ENCODE measurements around the gene CSNK2A1. TPM values are rescaled to one million over a fixed set of nuclear protein-coding genes. Genes with fewer than 3 reads are reported as not detected.
A peak's percentile ranks its signal among the peaks of the same experiment; 100 is the strongest.
"Not testable (repeated sequence)": the region's sequence is repeated elsewhere in the genome, so short reads cannot be mapped to it uniquely, and the experiment has no call there.

CSNK2A1 gene
- polyA plus RNA-seq, 1 donor, result 120 TPM

DNA sequence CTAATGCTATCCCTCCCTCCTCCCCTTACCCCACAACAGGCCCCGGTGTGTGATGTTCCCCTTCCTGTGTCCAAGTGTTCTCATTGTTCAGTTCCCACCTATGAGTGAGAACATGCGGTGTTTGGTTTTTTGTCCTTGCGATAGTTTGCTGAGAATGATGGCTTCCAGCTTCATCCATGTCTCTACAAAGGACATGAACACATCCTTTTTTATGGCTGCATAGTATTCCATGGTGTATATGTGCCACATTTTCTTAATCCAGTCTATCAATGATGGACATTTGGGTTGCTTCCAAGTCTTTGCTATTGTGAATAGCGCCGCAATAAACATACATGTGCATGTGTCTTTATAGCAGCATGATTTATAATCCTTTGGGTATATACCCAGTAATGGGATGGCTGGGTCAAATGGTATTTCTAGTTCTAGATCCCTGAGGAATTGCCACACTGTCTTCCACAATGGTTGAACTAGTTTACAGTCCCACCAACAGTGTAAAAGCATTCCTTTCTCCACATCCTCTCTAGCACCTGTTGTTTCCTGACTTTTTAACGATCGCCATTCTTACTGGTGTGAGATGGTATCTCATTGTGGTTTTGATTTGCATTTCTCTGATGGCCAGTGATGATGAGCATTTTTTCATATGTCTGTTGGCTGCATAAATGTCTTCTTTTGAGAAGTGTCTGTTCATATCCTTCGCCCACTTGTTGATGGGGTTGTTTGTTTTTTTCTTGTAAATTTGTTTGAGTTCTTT is 35.5 kb upstream of the CSNK2A1 start:
- DNase-seq; H3K36me3 ChIP-seq (ENCODE audit: control insufficient read depth, insufficient read depth, low read length); H3K4me3 ChIP-seq (ENCODE audit: low read length); H3K27ac ChIP-seq (ENCODE audit: low read length); H3K9me3 ChIP-seq (ENCODE audit: control insufficient read depth, low read depth, low read length); H3K4me1 ChIP-seq (ENCODE audit: control insufficient read depth, insufficient read depth, low read length): not testable (repeated sequence)
- no CpG with 5 or more reads among the region's 8 CpGs for WGBS (ENCODE audit: insufficient coverage, low lambda C conversion rate)
- peaks cover 25% of the 10 kb centered on the region for H3K27me3 ChIP-seq (ENCODE audit: control insufficient read depth, insufficient read depth, low read length)

GRCh38 chr20:577167-577791 is 33.7 kb upstream of the CSNK2A1 start:
- DNase-seq, result no peak
- no CpG with 5 or more reads among the region's 12 CpGs for WGBS (ENCODE audit: insufficient coverage, low lambda C conversion rate)
- Histone ChIP-seq H3K27me3 (ENCODE audit: control insufficient read depth, insufficient read depth, low read length) (peaks cover 41% of the 10 kb centered on the region), H3K27ac (ENCODE audit: low read length) (no peak overlapping the region), H3K9me3 (ENCODE audit: control insufficient read depth, low read depth, low read length) (no peaks in the 10 kb centered on the region), H3K36me3 (ENCODE audit: control insufficient read depth, insufficient read depth, low read length) (no peaks in the 10 kb centered on the region), H3K4me1 (ENCODE audit: control insufficient read depth, insufficient read depth, low read length) (no peaks in the 10 kb centered on the region), H3K4me3 (ENCODE audit: low read length) (no peak overlapping the region)

GRCh38 chr20:576156-576555 is 32.6 kb upstream of the CSNK2A1 start:
- no peak for DNase-seq
- 83% methylated on average over 1 of the region's 3 CpGs for WGBS (ENCODE audit: insufficient coverage, low lambda C conversion rate)
- no peaks in the 10 kb centered on the region for H3K4me1 ChIP-seq (ENCODE audit: control insufficient read depth, insufficient read depth, low read length)
- H3K27ac ChIP-seq (ENCODE audit: low read length), result no peak overlapping the region
- H3K9me3 ChIP-seq (ENCODE audit: control insufficient read depth, low read depth, low read length), result no peaks in the 10 kb centered on the region
- no peaks in the 10 kb centered on the region for H3K36me3 ChIP-seq (ENCODE audit: control insufficient read depth, insufficient read depth, low read length)
- H3K4me3 ChIP-seq (ENCODE audit: low read length), result no peak overlapping the region
- peaks cover 47% of the 10 kb centered on the region for H3K27me3 ChIP-seq (ENCODE audit: control insufficient read depth, insufficient read depth, low read length)

DNA sequence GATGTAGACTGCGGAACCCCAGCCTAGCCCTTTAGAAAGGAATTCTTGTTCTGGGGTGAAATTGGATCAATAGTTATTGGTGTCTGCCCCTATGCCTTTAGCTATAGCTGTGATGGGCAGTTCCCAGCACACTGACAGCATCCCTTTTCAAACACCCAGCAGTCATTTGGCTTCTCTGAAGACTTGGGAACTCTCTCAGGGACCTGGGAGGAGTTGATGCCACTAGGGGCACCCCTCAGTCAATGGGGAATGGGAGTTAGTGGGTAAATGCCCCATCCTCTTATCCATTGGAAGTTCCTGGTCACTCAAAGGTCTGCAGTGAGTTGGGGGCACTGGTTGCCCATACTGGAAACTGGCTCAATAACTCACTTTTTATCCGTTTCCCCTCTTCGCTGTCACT is 31.6 kb upstream of the CSNK2A1 start:
- Histone ChIP-seq H3K9me3 (ENCODE audit: control insufficient read depth, low read depth, low read length) (no peaks in the 10 kb centered on the region), H3K4me3 (ENCODE audit: low read length) (no peak overlapping the region), H3K36me3 (ENCODE audit: control insufficient read depth, insufficient read depth, low read length) (no peaks in the 10 kb centered on the region), H3K4me1 (ENCODE audit: control insufficient read depth, insufficient read depth, low read length) (no peaks in the 10 kb centered on the region), H3K27me3 (ENCODE audit: control insufficient read depth, insufficient read depth, low read length) (peaks cover 47% of the 10 kb centered on the region), H3K27ac (ENCODE audit: low read length) (no peak overlapping the region)
- WGBS (ENCODE audit: insufficient coverage, low lambda C conversion rate), result 100% methylated on average over 2 of the region's 3 CpGs
- DNase-seq, result no peak

DNA sequence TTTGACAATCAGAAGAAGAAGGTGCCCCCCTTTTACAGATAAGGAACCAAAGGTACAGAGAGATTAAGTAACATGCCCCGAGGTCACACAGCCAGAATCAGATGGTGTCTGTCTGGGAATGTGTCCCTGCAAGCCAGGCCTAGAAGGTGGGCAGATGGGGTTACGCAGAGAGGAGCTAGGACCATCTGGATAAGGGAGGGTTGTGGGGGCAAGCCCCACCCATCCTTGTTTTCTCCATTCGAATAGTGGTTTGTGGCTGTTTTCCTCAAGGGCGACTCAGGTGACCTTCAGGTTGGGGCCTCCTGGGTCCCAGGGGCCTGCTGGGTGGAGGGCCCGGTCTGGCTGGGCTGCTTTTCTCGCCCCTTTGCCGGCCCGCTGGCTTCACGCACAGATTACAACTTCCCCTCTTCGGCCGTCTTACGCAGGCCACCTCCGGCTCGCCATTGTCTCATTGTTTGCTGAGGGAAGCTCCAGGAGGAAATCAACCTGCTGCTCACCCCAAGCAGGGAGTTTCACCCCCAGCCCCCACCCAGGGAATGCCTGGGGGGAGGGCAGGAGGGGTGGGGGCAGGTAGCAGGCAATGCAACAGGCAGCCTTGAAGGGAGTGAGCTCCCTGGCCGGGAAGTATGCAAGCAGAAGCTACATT is 30.8 kb upstream of the CSNK2A1 start:
- H3K4me1 ChIP-seq (ENCODE audit: control insufficient read depth, insufficient read depth, low read length), result no peaks in the 10 kb centered on the region
- DNase-seq, result no peak
- H3K27ac ChIP-seq (ENCODE audit: low read length), result no peak overlapping the region
- H3K27me3 ChIP-seq (ENCODE audit: control insufficient read depth, insufficient read depth, low read length), result peaks cover 44% of the 10 kb centered on the region
- no peaks in the 10 kb centered on the region for H3K36me3 ChIP-seq (ENCODE audit: control insufficient read depth, insufficient read depth, low read length)
- H3K4me3 ChIP-seq (ENCODE audit: low read length), result no peak overlapping the region
- WGBS (ENCODE audit: insufficient coverage, low lambda C conversion rate), result no CpG with 5 or more reads among the region's 15 CpGs
- no peaks in the 10 kb centered on the region for H3K9me3 ChIP-seq (ENCODE audit: control insufficient read depth, low read depth, low read length)

DNA sequence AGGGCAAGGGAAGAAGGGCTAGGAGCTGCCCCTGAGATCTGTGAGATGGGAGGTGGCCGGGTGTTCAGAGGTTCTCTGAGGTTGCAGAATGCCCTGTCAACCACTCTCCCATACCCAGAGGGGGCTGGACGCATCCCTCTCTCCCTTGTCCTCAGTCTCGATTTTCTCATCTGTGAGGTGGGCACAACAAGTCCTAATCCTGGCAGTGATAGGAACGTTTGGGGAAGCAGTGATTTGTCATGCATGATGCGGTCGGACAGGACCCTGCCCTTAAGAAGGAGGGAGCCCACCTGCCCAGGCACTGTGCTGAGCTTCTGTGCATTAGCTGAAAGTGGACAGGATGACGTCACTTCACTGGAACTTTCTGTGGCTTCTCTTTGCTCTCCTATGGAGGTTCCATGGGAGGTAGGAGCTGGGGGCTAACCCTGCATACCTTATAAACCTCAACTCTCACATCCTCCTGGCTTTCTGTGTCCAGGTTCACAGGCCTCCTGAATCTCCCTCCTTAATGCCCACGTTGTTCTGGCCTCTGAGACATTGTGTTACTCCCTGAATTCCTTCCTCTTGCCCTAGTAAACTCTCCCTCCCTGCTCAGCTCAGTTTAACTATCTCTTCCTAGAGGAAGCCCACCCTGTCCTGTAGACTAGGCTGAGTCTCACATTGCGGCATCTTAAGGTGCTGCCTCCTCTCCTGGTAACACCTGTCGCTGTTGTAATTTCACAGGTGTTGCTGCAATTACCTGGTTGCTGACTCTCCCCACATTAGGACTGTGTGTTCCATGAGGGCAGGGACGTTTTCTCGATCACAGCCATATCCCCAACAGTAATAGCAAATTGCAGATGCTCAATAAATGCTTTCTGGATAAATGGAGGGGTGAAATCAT is 30.1 kb upstream of the CSNK2A1 start:
- DNase-seq, result no peak
- Histone ChIP-seq H3K4me3 (ENCODE audit: low read length) (no peak overlapping the region), H3K9me3 (ENCODE audit: control insufficient read depth, low read depth, low read length) (no peaks in the 10 kb centered on the region), H3K4me1 (ENCODE audit: control insufficient read depth, insufficient read depth, low read length) (no peaks in the 10 kb centered on the region), H3K27ac (ENCODE audit: low read length) (no peak overlapping the region), H3K27me3 (ENCODE audit: control insufficient read depth, insufficient read depth, low read length) (peaks cover 49% of the 10 kb centered on the region), H3K36me3 (ENCODE audit: control insufficient read depth, insufficient read depth, low read length) (no peaks in the 10 kb centered on the region)
- no CpG with 5 or more reads among the region's 12 CpGs for WGBS (ENCODE audit: insufficient coverage, low lambda C conversion rate)

GRCh38 chr20:572727-573126 is 29.1 kb upstream of the CSNK2A1 start:
- Histone ChIP-seq H3K4me1 (ENCODE audit: control insufficient read depth, insufficient read depth, low read length) (no peaks in the 10 kb centered on the region), H3K27me3 (ENCODE audit: control insufficient read depth, insufficient read depth, low read length) (peaks cover 54% of the 10 kb centered on the region), H3K27ac (ENCODE audit: low read length) (no peak overlapping the region), H3K4me3 (ENCODE audit: low read length) (no peak overlapping the region), H3K36me3 (ENCODE audit: control insufficient read depth, insufficient read depth, low read length) (no peaks in the 10 kb centered on the region), H3K9me3 (ENCODE audit: control insufficient read depth, low read depth, low read length) (no peaks in the 10 kb centered on the region)
- DNase-seq, result no peak
- WGBS (ENCODE audit: insufficient coverage, low lambda C conversion rate), result no CpG with 5 or more reads among the region's 7 CpGs

- no CpG with 5 or more reads among the region's 24 CpGs for WGBS (ENCODE audit: insufficient coverage, low lambda C conversion rate)
- DNase-seq, result peak; percentile 26 to 44
- no peak overlapping the region for H3K27ac ChIP-seq (ENCODE audit: low read length)
- H3K4me1 ChIP-seq (ENCODE audit: control insufficient read depth, insufficient read depth, low read length), result no peaks in the 10 kb centered on the region
- H3K27me3 ChIP-seq (ENCODE audit: control insufficient read depth, insufficient read depth, low read length), result peaks cover 51% of the 10 kb centered on the region
- H3K9me3 ChIP-seq (ENCODE audit: control insufficient read depth, low read depth, low read length), result no peaks in the 10 kb centered on the region
- no peak overlapping the region for H3K4me3 ChIP-seq (ENCODE audit: low read length)
- H3K36me3 ChIP-seq (ENCODE audit: control insufficient read depth, insufficient read depth, low read length), result no peaks in the 10 kb centered on the region
These were observed 28.3 kb upstream of the CSNK2A1 start for GRCh38 chr20:571754-572441.

DNA sequence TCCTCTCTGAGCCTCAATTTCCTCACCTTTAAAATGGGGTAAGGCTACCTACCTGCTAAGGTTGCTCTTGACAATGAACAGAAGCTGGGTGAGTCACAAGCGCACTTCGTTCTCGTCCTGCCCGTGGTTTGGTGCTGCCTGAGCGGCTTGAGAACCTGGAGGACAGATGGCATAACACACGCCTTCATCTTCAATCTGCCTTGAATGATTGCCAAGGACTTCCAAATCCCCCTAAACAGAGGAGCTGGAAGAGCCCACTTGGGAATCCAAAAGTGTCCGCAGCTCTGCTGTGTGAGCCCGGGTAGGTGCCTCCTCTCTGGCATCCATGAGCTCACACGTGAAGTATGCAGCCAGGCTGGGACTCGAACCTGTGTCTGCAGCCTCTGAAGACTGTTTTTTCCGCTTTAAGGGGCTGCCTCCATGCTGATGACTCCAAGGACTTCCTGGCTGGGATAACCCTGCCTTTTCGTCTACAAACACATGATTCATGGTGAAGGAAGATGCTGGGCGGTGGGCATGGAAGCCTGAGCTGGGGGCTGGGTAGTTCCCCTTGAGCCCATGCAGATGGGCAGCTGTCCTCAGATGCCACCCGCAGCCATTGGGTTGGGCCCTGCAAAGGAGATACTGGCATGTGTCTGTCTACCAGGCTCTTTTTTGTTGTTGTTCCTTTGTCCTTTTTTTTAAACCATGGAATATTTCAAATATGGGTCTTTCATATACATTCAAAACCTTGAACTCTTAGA is 25.3 kb upstream of the CSNK2A1 start:
- Histone ChIP-seq H3K27me3 (ENCODE audit: control insufficient read depth, insufficient read depth, low read length) (peaks cover 35% of the 10 kb centered on the region), H3K4me1 (ENCODE audit: control insufficient read depth, insufficient read depth, low read length) (no peaks in the 10 kb centered on the region), H3K36me3 (ENCODE audit: control insufficient read depth, insufficient read depth, low read length) (no peaks in the 10 kb centered on the region), H3K27ac (ENCODE audit: low read length) (no peak overlapping the region), H3K4me3 (ENCODE audit: low read length) (no peak overlapping the region), H3K9me3 (ENCODE audit: control insufficient read depth, low read depth, low read length) (no peaks in the 10 kb centered on the region)
- 100% methylated on average over 1 of the region's 14 CpGs for WGBS (ENCODE audit: insufficient coverage, low lambda C conversion rate)
- no peak for DNase-seq

All from large intestine (tissue), 3 donors.